Coronary artery (tissue), 2 donors: ENCODE results near the gene LRRC26.
A peak's percentile ranks its signal among the peaks of the same experiment; 100 is the strongest.

Source experiments
- DNase-seq: peaks from one replicate; pipeline ENCODE4 v3.0.0-alpha.2; 2017; ENCODE audit warnings: low spot score
- H3K27ac ChIP-seq, 2 donors: fragments of 200-600 bp; sonication (generic); one replicate each; pipeline ENCODE4 v1.5.1; 2016 to 2019
- H3K4me3 ChIP-seq: fragments of 200-600 bp; sonication (generic); 2 replicates; pipeline ENCODE4 v1.5.1; 2016; ENCODE audit warnings: mild to moderate bottlenecking, moderate library complexity
- CTCF ChIP-seq: fragments of 200-600 bp; sonication (generic); IDR thresholded peaks from one replicate; pipeline ENCODE4 v1.5.1; 2019; ENCODE audit warnings: antibody characterized with exemption

Gene LRRC26

GRCh38 chr9:137204731-137205125, 34.9 kb upstream of the LRRC26 start:
- Histone ChIP-seq H3K27ac (peak overlapping the region in 1 of 2 donors; percentile 85), H3K4me3 (peak overlapping the region; percentile 95)
- DNase-seq, result no peak
- no peak for TF ChIP-seq CTCF

GRCh38 chr9:137202966-137203365, 33.1 kb upstream of the LRRC26 start:
- DNase-seq, result no peak
- no peak overlapping the region for H3K27ac ChIP-seq
- no peak for TF ChIP-seq CTCF
- H3K4me3 ChIP-seq, result no peak overlapping the region

GRCh38 chr9:137201205-137201868, 31.5 kb upstream of the LRRC26 start:
- Histone ChIP-seq H3K27ac (peak overlapping the region; percentile 73 to 84), H3K4me3 (peak overlapping the region; percentile 83)
- no peak for DNase-seq
- TF ChIP-seq CTCF, result no peak

- TF ChIP-seq CTCF, result no peak
- DNase-seq, result peak; percentile 100
- Histone ChIP-seq H3K4me3 (peak within 1 kb of the TSS; percentile 83), H3K27ac (peak within 1 kb of the TSS; percentile 73 to 86)
These were observed 30.7 kb upstream of the LRRC26 start, which contains the start of gene TPRN for GRCh38 chr9:137200311-137201204. Gene TPRN, minus strand, starts transcription at chr9:137200741. Its CDS starts 30 bp downstream, at chr9:137200711.

GRCh38 chr9:137199411-137200121, 29.7 kb upstream of the LRRC26 start:
- TF ChIP-seq CTCF, result no peak
- Histone ChIP-seq H3K4me3 (peak overlapping the region; percentile 83), H3K27ac (peak overlapping the region in 1 of 2 donors; percentile 86)
- no peak for DNase-seq

- H3K4me3 ChIP-seq, result peak overlapping the region; percentile 83
- no peak for DNase-seq
- H3K27ac ChIP-seq, result no peak overlapping the region
- TF ChIP-seq CTCF, result no peak
These were observed 29.0 kb upstream of the LRRC26 start for GRCh38 chr9:137198902-137199283.
